Activated CD8-positive, alpha-beta memory T cell treated with anti-CD3 and anti-CD28 coated beads, Interleukin-2, amount 10 ng/mL, durations not matched to agents 7 days and 5 days (primary cell): ENCODE data around the gene TMOD3. TPM values are rescaled to one million over a fixed set of nuclear protein-coding genes. Genes with fewer than 3 reads are reported as not detected.

Source experiments
- ATAC-seq: fragments of 150-1000 bp; cut with Tn5 transposase; one replicate; pipeline ENCODE4 v1.10.0; 2021; ENCODE audit warnings: moderate library complexity
- CTCF ChIA-PET: fragments of 350-600 bp; sonication (Branson Sonifier 250); formaldehyde crosslinking; loops from one replicate; lab custom pipeline; 2021; ENCODE audit warnings: antibody characterized with exemption; lab: Charles Lee
- DNase-seq: peaks from one replicate; pipeline ENCODE4 v3.0.0-alpha.2; 2020
- H3K27ac Mint-ChIP-seq: one replicate; pipeline ENCODE4 v1.8.0; 2021; ENCODE audit warnings: mild to moderate bottlenecking, mixed read lengths
- H3K27me3 Mint-ChIP-seq: one replicate; pipeline ENCODE4 v1.8.0; 2021; ENCODE audit warnings: mixed read lengths
- H3K36me3 Mint-ChIP-seq: one replicate; pipeline ENCODE4 v1.8.0; 2021; ENCODE audit warnings: mild to moderate bottlenecking, mixed read lengths
- H3K4me1 Mint-ChIP-seq: one replicate; pipeline ENCODE4 v1.8.0; 2021; ENCODE audit warnings: mixed read lengths
- H3K4me3 Mint-ChIP-seq: one replicate; pipeline ENCODE4 v1.8.0; 2021; ENCODE audit warnings: mild to moderate bottlenecking, moderate library complexity, mixed read lengths
- H3K9me3 Mint-ChIP-seq: one replicate; pipeline ENCODE4 v1.8.0; 2022; ENCODE audit warnings: low read depth, mixed read lengths
- total RNA-seq, 2 experiments: library from RNA; stranded (reverse); gene quantifications; one replicate each; pipeline ENCODE4 v1.2.3, GENCODE V29; 2021

The TMOD3 gene
- total RNA-seq, 2 experiments from 2014 or later, result 59.2 to 61.3 TPM

DNA sequence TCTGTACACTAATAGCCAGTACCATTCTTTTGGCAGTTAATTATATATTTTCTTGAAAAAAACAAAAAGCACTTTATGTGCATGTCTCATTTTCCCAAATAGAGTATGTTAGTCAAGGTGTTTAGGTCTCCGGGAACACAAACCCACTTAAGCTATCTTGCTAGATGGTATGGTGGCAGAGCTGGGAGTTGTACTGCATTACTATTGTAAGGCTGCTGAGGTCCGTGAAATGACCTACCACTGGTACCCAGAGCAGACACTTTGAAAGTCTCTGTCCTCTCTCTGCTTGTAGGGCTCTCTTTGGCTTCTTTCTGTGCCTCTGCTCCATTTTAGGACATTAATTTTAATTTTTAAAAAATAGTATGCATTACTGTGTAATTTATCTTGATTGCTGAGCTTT lies 8.8 kb downstream of the TMOD3 start:
- no peak overlapping the region for H3K27ac Mint-ChIP-seq
- ATAC-seq (no peak), DNase-seq (no peak)
- no peaks in the 10 kb centered on the region for H3K27me3 Mint-ChIP-seq
- peaks cover 72% of the 10 kb centered on the region for H3K4me1 Mint-ChIP-seq
- CTCF ChIA-PET, result no interaction called here
- no peaks in the 10 kb centered on the region for H3K9me3 Mint-ChIP-seq
- peaks cover 19% of the 10 kb centered on the region for H3K36me3 Mint-ChIP-seq
- peak overlapping the region; percentile 27 for H3K4me3 Mint-ChIP-seq

DNA sequence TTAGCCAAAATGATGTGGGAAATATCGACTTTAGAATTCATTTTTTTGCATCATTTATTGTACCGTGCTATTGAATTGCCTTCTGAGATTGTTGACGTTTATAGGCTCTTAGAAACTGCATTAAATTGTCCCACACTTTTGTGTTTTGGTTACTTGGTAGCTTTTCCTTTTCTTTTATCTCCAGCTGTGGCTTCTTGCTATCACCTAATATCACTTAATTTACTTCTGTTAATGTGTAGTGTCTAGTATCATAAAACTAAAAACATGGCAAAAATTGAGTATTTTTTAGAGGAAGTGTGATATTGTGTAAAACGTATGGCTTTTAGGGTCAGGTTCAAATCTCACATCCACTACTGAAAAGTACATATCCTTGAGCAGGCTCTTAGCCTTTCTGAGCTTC lies 11.2 kb downstream of the TMOD3 start:
- DNase-seq (no peak), ATAC-seq (no peak)
- Mint-ChIP-seq H3K27ac (no peak overlapping the region), H3K36me3 (peaks cover 13% of the 10 kb centered on the region), H3K27me3 (no peaks in the 10 kb centered on the region), H3K9me3 (no peaks in the 10 kb centered on the region), H3K4me1 (peaks cover 66% of the 10 kb centered on the region), H3K4me3 (no peak overlapping the region)
- CTCF ChIA-PET, result interaction anchor here (1.0 kb wide), 1 partner anchor 64 kb away, joined by 3 read pairs; no protein-coding TSS in a partner anchor

DNA sequence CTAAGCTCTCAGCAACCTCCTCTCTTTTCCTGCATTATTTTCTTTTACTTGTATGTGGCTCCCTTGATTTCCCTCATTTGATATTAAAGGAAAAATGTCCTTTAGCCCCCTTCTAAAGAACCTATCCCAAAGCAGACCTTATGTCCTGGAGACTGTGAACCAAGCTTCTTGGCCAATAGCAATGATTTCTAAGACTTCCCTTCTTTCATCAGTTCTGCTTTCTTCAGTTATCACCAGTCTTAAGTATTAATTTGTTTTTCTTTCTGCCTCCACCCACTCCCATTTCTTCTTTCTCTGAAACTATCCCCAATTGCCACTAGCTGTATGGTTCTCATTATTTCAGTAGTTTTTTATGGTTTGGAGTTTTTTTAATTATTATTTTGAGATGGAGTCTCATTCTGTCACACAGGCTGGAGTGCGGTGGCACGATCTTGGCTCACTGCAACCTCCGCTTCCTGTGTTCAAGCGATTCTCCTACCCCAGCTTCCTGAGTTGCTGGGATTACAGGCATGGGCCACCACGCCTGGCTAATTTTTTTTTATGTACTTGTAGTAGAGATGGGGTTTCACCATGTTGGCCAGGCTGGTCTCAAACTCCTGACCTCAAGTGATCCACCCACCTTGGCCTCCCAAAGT lies 12.1 kb downstream of the TMOD3 start:
- ATAC-seq, result no peak
- H3K36me3 Mint-ChIP-seq, result peaks cover 10% of the 10 kb centered on the region
- H3K27ac Mint-ChIP-seq, result no peak overlapping the region
- CTCF ChIA-PET, result interaction anchor here (1.0 kb wide), 1 partner anchor 65 kb away, joined by 3 read pairs; no protein-coding TSS in a partner anchor
- DNase-seq, result no peak
- H3K4me3 Mint-ChIP-seq, result no peak overlapping the region
- peaks cover 66% of the 10 kb centered on the region for H3K4me1 Mint-ChIP-seq
- no peaks in the 10 kb centered on the region for H3K27me3 Mint-ChIP-seq
- no peaks in the 10 kb centered on the region for H3K9me3 Mint-ChIP-seq

DNA sequence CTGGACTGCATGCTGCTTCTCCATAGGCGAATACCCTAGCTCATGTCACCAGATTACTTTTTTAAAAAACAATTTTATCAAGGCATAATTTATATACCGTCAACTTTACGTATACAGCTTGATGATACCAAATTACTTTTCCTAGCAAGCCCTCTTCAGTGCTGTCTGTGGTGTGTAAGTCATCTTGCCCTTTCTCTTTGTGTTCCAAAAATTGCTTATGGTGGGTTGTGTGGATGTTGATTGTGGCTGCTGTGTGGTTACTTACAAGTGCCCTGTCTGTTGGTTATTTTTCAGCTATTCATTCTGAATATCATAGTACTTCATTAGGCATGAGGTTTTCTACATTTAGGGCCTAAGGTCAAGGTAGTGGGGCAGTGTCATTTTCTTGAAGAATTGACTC lies 12.8 kb downstream of the TMOD3 start:
- DNase-seq (no peak), ATAC-seq (no peak)
- H3K36me3 Mint-ChIP-seq, result peaks cover 10% of the 10 kb centered on the region
- peak overlapping the region; percentile 26 for H3K27ac Mint-ChIP-seq
- H3K27me3 Mint-ChIP-seq, result no peaks in the 10 kb centered on the region
- H3K9me3 Mint-ChIP-seq, result no peaks in the 10 kb centered on the region
- CTCF ChIA-PET, result interaction anchor here (1.1 to 1.6 kb wide), 2 partner anchors 12 to 66 kb away, joined by 3 to 5 read pairs; no protein-coding TSS in a partner anchor
- peaks cover 69% of the 10 kb centered on the region for H3K4me1 Mint-ChIP-seq
- H3K4me3 Mint-ChIP-seq, result no peak overlapping the region

DNA sequence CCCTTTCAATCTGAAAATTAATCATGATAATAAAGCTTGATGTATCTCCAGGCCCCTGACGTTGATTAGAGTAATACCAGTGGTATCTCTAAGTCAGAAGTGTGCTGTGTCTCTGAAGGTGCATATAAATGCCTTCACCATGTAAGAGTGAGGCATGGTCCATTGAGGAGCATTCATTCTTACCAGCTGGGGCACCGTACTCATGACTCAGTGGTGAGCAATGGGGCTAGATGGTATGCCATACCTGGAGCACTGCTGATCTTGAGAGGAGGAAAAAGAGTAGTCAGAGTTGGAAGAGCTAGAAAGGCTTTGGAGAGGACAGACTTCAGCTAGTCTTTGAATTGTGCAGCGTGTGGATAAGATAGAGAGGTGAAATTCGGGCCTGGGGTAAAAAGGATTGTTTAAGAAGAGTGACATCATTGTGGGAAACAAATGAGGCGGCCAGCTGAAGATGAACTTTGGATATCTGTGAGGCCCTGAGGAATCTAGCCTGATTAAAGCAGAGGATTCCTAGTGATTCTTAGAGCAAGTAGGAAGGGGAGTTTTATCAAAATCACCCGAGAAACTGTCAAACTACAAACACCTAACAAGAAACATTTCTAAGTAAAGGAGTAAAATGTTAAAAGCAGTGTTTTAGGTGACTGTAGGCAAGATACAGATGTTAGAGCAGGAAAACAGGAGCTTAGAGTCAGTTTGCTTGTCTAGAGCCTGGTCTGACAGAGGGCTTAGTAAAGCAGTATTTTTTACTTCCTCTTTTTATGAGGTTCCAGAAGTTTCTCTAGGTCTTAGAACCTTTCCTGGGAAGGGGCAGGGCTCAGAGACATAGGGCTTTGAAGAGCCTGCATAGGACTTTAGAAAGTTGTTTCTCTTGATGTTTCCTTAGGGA lies 13.6 kb downstream of the TMOD3 start:
- CTCF ChIA-PET, result interaction anchor here (1.1 to 1.6 kb wide), 2 partner anchors 11 to 67 kb away, joined by 3 to 5 read pairs; no protein-coding TSS in a partner anchor
- Mint-ChIP-seq H3K9me3 (no peaks in the 10 kb centered on the region), H3K36me3 (peaks cover 7% of the 10 kb centered on the region), H3K4me3 (no peak overlapping the region), H3K27me3 (no peaks in the 10 kb centered on the region), H3K27ac (no peak overlapping the region), H3K4me1 (peaks cover 62% of the 10 kb centered on the region)
- no peak for ATAC-seq
- no peak for DNase-seq

DNA sequence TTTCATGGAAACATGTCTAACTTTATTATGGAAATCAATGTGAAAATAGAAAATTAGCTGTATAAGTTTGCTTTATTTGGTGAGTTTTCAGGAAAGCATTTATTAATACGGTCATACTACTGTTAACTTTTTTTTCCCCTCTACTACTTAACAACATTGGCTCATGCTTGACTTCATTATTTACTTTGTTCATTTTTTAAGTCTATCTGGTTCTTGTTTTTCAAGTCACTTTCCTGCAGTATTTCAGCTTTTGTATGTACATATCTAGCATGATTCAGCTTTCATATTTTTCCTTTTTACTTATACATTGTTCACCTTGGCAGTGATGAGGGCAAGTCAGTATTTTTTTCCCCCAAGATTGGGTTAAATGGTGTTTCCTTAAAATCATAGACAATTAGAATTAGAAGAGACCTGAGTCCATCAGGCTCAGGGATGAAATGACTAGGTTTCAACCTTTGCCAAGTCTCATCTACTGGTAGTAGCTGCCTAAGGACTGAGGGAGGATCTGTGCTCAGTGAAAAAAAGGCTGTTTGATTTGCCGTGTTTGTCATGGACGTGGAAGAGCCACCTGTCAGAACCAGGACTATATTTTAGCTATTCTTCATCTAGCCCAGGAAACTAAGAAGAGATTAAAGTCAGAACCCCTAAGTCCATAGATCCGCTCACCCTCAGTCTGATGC lies 15.4 kb downstream of the TMOD3 start:
- no peaks in the 10 kb centered on the region for H3K27me3 Mint-ChIP-seq
- CTCF ChIA-PET, result interaction anchor here (0.6 to 1.8 kb wide), 4 partner anchors 9 to 1360 kb away, joined by 3 to 8 read pairs (median 4); no protein-coding TSS in a partner anchor
- no peaks in the 10 kb centered on the region for H3K9me3 Mint-ChIP-seq
- H3K4me1 Mint-ChIP-seq, result peaks cover 56% of the 10 kb centered on the region
- no peak for DNase-seq
- no peak for ATAC-seq
- peaks cover 16% of the 10 kb centered on the region for H3K36me3 Mint-ChIP-seq
- H3K27ac Mint-ChIP-seq, result no peak overlapping the region
- H3K4me3 Mint-ChIP-seq, result no peak overlapping the region

DNA sequence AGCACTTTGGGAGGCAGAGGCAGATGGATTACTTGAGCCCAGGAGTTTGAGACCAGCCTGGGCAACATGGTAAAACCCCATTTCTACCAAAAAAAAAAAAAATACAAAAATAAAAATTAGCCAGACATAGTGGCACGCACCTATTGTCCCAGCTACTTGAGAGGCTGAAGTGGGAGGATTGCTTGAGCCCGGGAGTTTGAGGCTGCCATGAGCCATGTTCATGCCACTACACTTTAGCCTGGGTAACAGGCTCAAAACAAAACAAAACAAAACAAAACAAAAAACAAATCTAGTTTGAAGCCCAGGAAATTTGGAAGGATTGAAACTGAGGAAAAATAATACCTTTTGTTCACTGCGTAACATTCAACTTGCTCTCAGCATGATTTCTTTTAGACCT lies 16.6 kb downstream of the TMOD3 start:
- Mint-ChIP-seq H3K9me3 (no peaks in the 10 kb centered on the region), H3K36me3 (peaks cover 20% of the 10 kb centered on the region), H3K27me3 (no peaks in the 10 kb centered on the region), H3K4me3 (no peak overlapping the region), H3K4me1 (peaks cover 51% of the 10 kb centered on the region), H3K27ac (no peak overlapping the region)
- ATAC-seq, result no peak
- CTCF ChIA-PET, result interaction anchor here (1.0 to 1.8 kb wide), 3 partner anchors 11 to 196 kb away, joined by 3 to 8 read pairs (median 4); no protein-coding TSS in a partner anchor
- DNase-seq, result no peak

DNA sequence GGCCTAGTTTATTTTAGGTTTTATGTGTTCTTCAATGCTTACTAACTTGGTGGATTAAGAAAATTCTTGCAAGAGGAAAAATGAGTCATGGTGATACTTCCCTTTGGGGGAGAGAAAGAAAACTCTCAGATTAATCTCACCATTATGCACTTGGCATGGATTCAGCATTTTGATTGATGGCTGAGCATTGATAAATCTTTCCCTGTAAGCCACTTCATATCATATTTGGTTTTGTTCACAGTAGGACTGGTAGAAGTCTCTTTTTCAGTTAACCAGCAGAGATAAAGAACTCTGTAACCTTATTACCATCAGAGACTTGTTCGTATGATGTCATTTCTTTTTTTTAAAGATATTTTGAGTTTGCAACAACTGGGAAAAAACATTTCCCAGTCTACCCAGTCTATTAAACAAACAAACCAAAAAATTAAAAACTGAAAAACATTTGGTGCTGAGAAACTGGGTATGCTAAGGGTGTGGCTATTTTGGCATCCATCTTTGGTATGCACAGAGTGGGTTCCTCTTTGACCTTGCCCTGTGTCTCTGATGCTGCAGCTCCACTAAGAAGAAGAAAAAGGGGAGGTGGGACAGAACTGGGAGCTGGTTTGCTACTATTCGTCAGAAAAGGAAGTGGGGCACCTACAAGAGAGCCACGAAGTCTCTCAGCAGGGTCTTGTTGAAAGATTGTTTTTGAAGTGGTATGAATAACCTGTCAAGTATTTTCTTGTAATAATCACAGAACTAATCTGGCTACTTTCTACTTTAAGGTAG lies 17.2 kb downstream of the TMOD3 start:
- ATAC-seq (peak; percentile 20), DNase-seq (no peak)
- no peak overlapping the region for H3K27ac Mint-ChIP-seq
- peaks cover 46% of the 10 kb centered on the region for H3K4me1 Mint-ChIP-seq
- H3K4me3 Mint-ChIP-seq, result no peak overlapping the region
- H3K9me3 Mint-ChIP-seq, result no peaks in the 10 kb centered on the region
- peaks cover 20% of the 10 kb centered on the region for H3K36me3 Mint-ChIP-seq
- no peaks in the 10 kb centered on the region for H3K27me3 Mint-ChIP-seq
- CTCF ChIA-PET, result interaction anchor here (1.1 to 1.8 kb wide), 2 partner anchors 11 to 16 kb away, joined by 4 to 8 read pairs; no protein-coding TSS in a partner anchor

DNA sequence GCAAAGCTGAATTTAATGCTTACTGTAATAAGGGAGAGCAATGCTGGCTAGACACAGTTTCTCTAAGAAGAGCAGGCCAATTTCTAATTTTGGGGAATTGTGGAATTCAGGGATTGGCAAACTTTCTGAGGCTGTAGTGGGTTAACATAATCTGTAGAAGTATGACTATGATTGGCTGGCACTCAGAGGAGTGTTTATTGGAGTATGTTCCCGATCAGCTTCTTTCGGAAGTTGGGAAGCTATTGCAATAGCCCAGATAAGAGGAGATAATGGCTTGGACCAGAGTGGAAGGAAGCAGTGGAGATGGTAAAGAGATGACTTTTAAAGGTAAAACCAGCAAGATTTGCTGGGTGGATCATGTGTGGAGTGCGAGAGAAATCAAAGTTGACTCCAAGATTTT lies 19.4 kb downstream of the TMOD3 start:
- H3K4me1 Mint-ChIP-seq, result peaks cover 36% of the 10 kb centered on the region

DNA sequence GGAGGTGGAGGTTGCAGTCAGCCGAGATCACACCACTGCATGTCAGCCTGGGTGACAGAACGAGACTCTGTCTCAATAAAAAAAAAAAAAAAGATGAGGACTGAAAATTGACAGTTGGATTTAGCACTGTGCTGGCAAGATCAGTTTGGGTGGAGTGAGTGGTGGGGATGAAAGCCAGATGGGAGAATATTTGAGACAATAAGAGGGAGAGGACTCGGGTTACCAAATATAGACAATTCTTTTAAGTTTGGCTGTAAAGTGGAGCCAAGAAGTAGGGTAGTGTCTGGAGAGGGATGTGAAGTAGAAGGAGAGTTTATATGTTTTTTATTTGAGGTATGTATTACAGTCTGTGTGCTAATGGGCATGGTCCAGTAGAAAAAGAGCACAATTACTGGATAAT lies 20.4 kb downstream of the TMOD3 start:
- Mint-ChIP-seq H3K9me3 (no peaks in the 10 kb centered on the region), H3K4me3 (no peak overlapping the region), H3K27ac (no peak overlapping the region), H3K36me3 (peaks cover 16% of the 10 kb centered on the region), H3K27me3 (no peaks in the 10 kb centered on the region), H3K4me1 (peaks cover 33% of the 10 kb centered on the region)
- CTCF ChIA-PET, result no interaction called here
- ATAC-seq, result no peak
- DNase-seq, result no peak

More for the DNA sequence above, 19.4 kb downstream of the TMOD3 start:
- ATAC-seq (no peak), DNase-seq (no peak)
- CTCF ChIA-PET, result no interaction called here
- Mint-ChIP-seq H3K36me3 (peaks cover 18% of the 10 kb centered on the region), H3K27me3 (no peaks in the 10 kb centered on the region), H3K9me3 (no peaks in the 10 kb centered on the region), H3K4me3 (no peak overlapping the region), H3K27ac (no peak overlapping the region)

DNA sequence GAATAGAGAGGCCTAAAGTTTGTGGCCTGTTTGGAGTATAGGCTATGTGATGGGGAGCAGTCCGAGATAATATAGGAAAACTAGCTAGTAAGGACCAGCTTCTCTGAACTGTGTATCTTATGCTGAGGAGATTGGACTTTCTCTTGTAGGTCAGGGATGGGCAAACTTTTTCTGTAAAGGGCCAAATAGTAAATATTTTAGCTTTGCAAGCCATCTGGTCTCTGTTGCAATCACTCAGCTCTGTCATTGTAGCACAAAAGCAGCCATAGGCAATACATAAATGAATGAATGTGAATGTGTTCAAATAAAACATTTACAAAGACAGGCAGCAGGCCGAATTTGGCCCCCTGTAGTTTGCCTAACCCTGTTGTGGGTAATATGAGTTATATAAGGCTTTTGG lies 24.5 kb downstream of the TMOD3 start:
- no peaks in the 10 kb centered on the region for H3K27me3 Mint-ChIP-seq
- peaks cover 16% of the 10 kb centered on the region for H3K4me1 Mint-ChIP-seq
- no peak overlapping the region for H3K4me3 Mint-ChIP-seq
- CTCF ChIA-PET, result interaction anchor here (0.7 to 1.3 kb wide), 3 partner anchors 9 to 12 kb away, joined by 3 to 4 read pairs (median 3); no protein-coding TSS in a partner anchor
- peaks cover 12% of the 10 kb centered on the region for H3K36me3 Mint-ChIP-seq
- DNase-seq, result no peak
- no peak for ATAC-seq
- no peaks in the 10 kb centered on the region for H3K9me3 Mint-ChIP-seq
- H3K27ac Mint-ChIP-seq, result no peak overlapping the region

DNA sequence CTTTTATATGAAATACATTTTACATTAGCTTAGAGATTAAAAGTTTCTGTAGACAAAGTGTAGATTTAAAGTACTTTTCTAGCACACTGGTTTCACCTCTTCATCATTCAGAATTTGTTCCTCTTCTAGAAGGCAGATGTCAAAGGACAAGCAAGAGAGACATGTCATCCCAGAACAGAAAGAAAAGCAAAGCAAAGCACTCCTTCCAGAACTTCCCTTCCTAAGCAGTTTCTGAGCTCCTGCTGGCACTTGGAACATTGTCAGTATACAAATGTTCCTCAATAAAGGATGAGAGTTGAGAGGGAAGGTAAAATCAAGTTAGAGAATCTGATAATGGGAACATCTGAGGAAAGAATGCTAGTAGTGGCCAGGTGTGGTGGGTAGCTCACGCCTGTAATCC lies 26.2 kb downstream of the TMOD3 start:
- H3K9me3 Mint-ChIP-seq, result no peaks in the 10 kb centered on the region
- H3K27me3 Mint-ChIP-seq, result no peaks in the 10 kb centered on the region
- DNase-seq, result no peak
- H3K4me1 Mint-ChIP-seq, result peaks cover 21% of the 10 kb centered on the region
- ATAC-seq, result no peak
- CTCF ChIA-PET, result interaction anchor here (0.7 to 0.9 kb wide), 2 partner anchors 12 to 46 kb away, joined by 3 read pairs; no protein-coding TSS in a partner anchor
- no peak overlapping the region for H3K27ac Mint-ChIP-seq
- peaks cover 12% of the 10 kb centered on the region for H3K36me3 Mint-ChIP-seq
- no peak overlapping the region for H3K4me3 Mint-ChIP-seq
